Fibroblast of villous mesenchyme (primary cell): ENCODE data around the gene CNOT3. TPM values are rescaled to one million over a fixed set of nuclear protein-coding genes. Genes with fewer than 3 reads are reported as not detected.

Source experiments
- DNase-seq: peaks from one replicate; pipeline ENCODE4 v3.0.0-alpha.2; 2010; ENCODE audit warnings: low read depth
- H3K4me3 ChIP-seq: 2 replicates; pipeline ENCODE4 v1.5.1; 2011; ENCODE audit warnings: low read depth, mild to moderate bottlenecking, low read length
- CTCF ChIP-seq: IDR thresholded peaks from 2 replicates; pipeline ENCODE4 v1.5.1; 2012; ENCODE audit warnings: low read depth, mild to moderate bottlenecking, low read length; ENCODE audit not compliant: insufficient read depth
- total RNA-seq: library from RNA; depleted of rRNA; stranded (reverse); fragments of >200 nt; gene quantifications from 2 replicates; pipeline ENCODE4 v1.2.3, GENCODE V29; 2012

CNOT3 gene
- total RNA-seq, 1 donor, result 7.3 TPM

- TF ChIP-seq CTCF, result no peak
- no peak overlapping the region for H3K4me3 ChIP-seq
- no peak for DNase-seq
Measured at GRCh38 chr19:54197121-54197520, 59.6 kb downstream of the CNOT3 start.

- no peak for TF ChIP-seq CTCF
- peak; percentile 95 for DNase-seq
- peak overlapping the region; percentile 88 for H3K4me3 ChIP-seq
Measured at GRCh38 chr19:54199401-54199800, 61.8 kb downstream of the CNOT3 start.

- peak overlapping the region; percentile 88 for H3K4me3 ChIP-seq
- no peak for TF ChIP-seq CTCF
- no peak for DNase-seq
Measured at GRCh38 chr19:54201172-54201701, 63.7 kb downstream of the CNOT3 start.

- no peak for TF ChIP-seq CTCF
- peak overlapping the region; percentile 88 for H3K4me3 ChIP-seq
- DNase-seq, result peak; percentile 35
Measured at GRCh38 chr19:54201980-54202379, 64.4 kb downstream of the CNOT3 start.

GRCh38 chr19:54203151-54203611 lies 65.6 kb downstream of the CNOT3 start:
- DNase-seq, result peak; percentile 62
- H3K4me3 ChIP-seq, result peak overlapping the region; percentile 88
- no peak for TF ChIP-seq CTCF

- no peak for DNase-seq
- TF ChIP-seq CTCF, result no peak
- peak overlapping the region; percentile 88 for H3K4me3 ChIP-seq
Measured at GRCh38 chr19:54204767-54205468, 67.4 kb downstream of the CNOT3 start.

Other genes starting within 250 kb of the CNOT3 start
- 0.32 and 0.43 TPM in 2 replicates for gene CACNG7, start 228.5 kb upstream of the CNOT3 start, total RNA-seq
- under 0.01 TPM in 1 of 2 replicates, not detected in the other for gene CACNG8, start 174.8 kb upstream of the CNOT3 start, total RNA-seq
- under 0.01 and 1.3 TPM in 2 replicates for gene CACNG6, start 146.1 kb upstream of the CNOT3 start, total RNA-seq
- 0.43 TPM in 1 of 2 replicates, not detected in the other for gene VSTM1, start 73.9 kb upstream of the CNOT3 start, total RNA-seq
- not detected in 2 replicates for gene TARM1, start 56.4 kb upstream of the CNOT3 start, total RNA-seq
- gene OSCAR, start 37.0 kb upstream of the CNOT3 start, total RNA-seq, result under 0.01 and 0.64 TPM in 2 replicates
- gene NDUFA3, start 34.9 kb upstream of the CNOT3 start, total RNA-seq, result 10.4 and 11.3 TPM in 2 replicates
- 17.7 and 20.9 TPM in 2 replicates for gene TFPT, start 22.1 kb upstream of the CNOT3 start, total RNA-seq
- gene PRPF31, start 22.0 kb upstream of the CNOT3 start, total RNA-seq, result 39.6 and 41.5 TPM in 2 replicates
- 4.7 and 4.8 TPM in 2 replicates for gene LENG1, start 22.0 kb downstream of the CNOT3 start, total RNA-seq
- 0.32 TPM in 1 of 2 replicates, not detected in the other for gene TMC4, start 35.4 kb downstream of the CNOT3 start, total RNA-seq
- 60.2 and 73.4 TPM in 2 replicates for gene MBOAT7, start 51.8 kb downstream of the CNOT3 start, total RNA-seq
- 82.5 and 83.8 TPM in 2 replicates for gene TSEN34, start 53.5 kb downstream of the CNOT3 start, total RNA-seq
- gene RPS9, start 63.1 kb downstream of the CNOT3 start, total RNA-seq, result 985 and 1,373 TPM in 2 replicates
- not detected in 2 replicates for gene LILRB3, start 85.2 kb downstream of the CNOT3 start, total RNA-seq
- not detected in 2 replicates for gene LILRA6, start 105.0 kb downstream of the CNOT3 start, total RNA-seq
- not detected in 2 replicates for gene LILRB5, start 119.5 kb downstream of the CNOT3 start, total RNA-seq
- not detected in 2 replicates for gene LILRB2, start 143.3 kb downstream of the CNOT3 start, total RNA-seq
- not detected in 2 replicates for gene LILRA5, start 175.4 kb downstream of the CNOT3 start, total RNA-seq
- not detected in 2 replicates for gene LILRA4, start 201.4 kb downstream of the CNOT3 start, total RNA-seq
- gene LAIR1, start 227.2 kb downstream of the CNOT3 start, total RNA-seq, result under 0.01 TPM in 1 of 2 replicates, not detected in the other